Measurements from ENCODE around the gene THAP4.
"Not testable (repeated sequence)": the region's sequence is repeated elsewhere in the genome, so short reads cannot be mapped to it uniquely, and the experiment has no call there.

THAP4 gene

DNA sequence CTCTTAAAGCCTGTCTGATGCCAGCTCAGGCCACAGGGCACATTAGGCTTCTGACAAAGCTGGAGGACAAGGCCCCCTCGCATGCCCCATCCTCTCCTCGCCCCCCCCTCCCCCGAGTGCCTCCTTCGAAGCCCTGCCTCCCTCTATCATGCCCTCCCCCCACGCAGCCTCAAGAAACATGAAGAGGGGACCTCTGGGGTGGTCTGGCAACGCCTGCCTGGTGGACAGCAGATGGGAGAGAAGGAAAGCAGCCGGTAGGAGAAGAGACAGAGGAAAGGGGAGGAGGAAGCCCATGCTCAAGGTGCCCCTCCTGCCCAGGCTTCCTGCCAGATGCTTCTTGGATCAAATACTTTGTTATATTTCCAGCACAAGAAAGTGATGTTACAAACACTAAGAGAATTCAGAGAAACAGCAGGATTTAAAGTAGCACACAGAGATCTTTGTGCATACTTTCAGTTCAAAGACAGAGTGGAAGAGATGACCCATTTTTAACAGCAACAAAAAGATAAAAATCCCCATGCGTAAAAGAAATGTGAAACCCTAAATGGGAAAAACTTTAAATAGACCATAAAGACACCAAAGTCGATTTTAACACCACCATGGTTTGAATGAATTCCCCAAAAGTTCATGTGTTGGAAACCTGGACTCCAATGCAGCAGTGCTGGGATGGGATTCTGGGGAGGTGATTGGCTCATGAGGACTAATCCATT, 59.4 kb downstream of the THAP4 start:
- no peak for DNase-seq

GRCh38 chr2:241576293-241576654, 60.7 kb downstream of the THAP4 start:
- no peak for DNase-seq

DNA sequence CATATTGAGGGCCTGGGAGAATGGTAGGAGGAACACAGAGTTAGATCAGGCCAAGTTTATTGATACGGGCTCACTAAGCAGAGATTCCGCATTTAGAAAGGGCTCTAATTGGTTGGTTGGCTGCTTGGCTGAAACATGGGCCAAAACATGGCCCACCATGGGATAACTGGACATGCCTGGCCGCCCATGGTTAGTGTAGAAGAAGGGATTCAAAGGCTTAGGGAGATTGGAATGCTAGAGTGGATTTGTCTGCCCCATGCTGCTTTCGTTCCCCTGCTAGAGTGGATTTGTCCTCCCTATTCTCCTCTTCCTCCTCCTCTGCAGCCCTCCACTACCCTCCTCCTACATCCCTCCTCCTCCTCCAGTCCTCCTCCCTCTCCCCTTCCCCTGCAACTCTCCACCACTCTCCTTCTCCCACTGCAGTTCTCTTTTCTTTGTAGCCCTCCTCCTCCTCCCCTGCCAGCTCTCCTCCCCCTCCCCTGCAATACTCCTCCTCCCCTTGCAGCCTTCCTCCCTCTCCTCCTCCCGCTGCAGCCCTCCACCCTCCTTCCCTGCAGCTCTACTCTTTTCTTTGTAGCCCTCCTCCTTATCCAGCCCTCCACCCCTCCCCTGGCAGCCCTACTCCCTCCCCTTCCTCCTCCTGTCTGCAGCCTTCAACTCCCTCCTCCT, 61.2 kb downstream of the THAP4 start:
- no peak for DNase-seq

- no peak for DNase-seq
These were observed 61.9 kb downstream of the THAP4 start for GRCh38 chr2:241574911-241575623.

DNA sequence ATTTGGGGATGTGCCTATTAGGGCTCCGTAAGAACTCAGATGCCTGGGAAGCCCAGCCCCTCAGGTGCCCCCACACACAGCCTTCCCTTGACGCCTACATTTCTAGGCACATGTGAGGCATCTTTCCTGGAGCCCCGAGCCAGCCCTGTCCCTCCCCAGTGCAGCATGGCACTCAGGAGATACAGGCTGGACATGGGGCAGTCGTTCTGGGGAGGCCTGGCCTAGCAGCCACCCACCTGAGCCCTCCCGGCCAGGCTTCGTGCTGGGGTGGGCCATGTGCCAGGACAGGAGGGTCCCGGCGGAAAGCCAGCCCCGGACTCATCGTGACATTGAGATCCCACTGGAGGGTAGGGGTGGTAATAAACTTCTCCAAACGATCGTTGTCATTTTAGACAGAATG, 63.2 kb downstream of the THAP4 start:
- no peak for DNase-seq

DNA sequence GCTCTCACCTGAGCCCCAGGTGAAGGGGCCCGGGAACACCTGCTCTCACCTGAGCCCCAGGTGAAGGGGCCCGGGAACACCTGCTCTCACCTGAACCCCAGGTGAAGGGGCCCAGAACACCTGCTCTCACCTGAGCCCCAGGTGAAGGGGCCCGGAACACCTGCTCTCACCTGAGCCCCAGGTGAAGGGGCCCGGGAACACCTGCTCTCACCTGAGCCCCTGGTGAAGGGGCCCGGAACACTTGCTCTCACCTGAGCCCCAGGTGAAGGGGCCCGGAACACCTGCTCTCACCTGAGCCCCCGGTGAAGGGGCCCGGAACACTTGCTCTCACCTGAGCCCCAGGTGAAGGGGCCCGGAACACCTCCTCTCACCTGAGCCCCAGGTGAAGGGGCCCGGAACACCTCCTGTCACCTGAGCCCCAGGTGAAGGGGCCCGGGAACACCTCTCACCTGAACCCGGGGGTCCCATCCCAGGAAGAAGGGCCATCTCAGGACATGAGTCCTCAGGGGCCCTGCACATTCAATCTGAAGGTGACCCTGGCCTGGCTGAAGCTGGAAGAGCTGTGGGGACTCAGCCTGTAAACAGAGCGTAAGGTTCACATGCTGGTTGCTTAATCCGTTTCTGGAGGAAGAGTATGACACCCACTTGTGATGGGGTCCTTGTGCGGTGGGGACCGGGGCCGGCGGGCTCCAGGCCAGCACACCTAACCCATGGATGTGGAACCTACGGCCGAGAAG, 63.9 kb downstream of the THAP4 start:
- DNase-seq = not testable (repeated sequence)

GRCh38 chr2:241571821-241572620, 64.9 kb downstream of the THAP4 start:
- DNase-seq = no peak

GRCh38 chr2:241570961-241571581, 65.9 kb downstream of the THAP4 start:
- DNase-seq = no peak

GRCh38 chr2:241569831-241570281, 67.1 kb downstream of the THAP4 start:
- DNase-seq = no peak

DNA sequence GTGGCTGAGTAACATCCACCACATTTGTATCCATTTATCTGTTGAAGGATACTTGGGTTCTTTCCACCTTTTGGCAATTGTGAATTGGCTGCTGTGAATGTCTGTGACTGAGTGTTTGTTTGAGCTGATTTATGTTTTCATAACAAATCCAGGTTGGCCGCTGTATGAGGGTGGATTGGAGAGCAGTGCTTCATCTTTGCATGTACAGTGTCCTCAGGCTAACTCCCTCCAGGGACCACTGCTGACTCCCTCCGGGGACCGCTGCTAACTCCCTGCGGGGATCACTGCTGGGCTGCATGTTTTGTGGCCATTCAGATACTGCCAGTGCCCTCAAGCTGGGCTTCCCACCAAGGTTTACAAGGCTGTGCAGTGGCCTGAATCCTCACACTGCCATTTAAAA, 68.2 kb downstream of the THAP4 start:
- no peak for DNase-seq

DNA sequence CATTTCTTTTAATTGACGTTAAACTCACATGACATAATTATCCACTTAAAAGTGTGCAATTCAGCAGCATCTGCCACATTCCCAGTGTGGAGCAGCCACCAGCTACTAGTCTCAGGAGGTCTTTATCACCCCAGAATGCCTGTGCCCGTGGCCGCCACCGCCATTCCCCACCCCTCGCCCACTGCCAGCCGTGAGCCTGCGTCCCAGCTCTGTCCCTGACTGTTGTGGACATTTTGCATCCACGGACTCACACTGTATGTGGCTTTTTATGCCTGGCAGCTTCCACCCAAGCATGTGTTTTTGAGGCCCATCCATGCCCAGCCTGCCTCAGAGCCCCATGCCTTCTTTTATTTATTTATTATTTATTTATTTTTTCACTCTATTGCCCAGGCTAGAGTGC, 69.2 kb downstream of the THAP4 start:
- no peak for DNase-seq

- not testable (repeated sequence) for DNase-seq
These were observed 69.7 kb downstream of the THAP4 start for GRCh38 chr2:241567266-241567665.

DNA sequence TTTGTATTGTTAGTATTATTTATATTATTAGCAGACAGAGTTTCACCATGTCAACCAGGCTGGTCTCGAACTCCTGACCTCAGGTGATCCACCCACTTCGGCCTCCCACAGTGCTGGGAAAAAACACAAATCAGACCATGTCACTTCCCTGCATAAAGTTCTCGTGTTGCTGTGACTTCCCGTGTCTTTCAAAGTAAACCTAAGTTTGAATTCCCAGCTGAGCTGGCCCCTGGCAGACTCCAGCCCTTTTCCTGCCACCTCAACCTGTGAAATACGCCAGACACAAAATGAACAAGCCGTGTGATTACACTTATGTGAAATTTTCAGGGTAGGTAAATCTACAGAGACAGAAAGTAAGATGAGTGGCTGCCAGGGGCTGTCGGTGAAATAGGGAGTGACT, 70.5 kb downstream of the THAP4 start:
- DNase-seq = no peak

- DNase-seq = not testable (repeated sequence)
These were observed 70.9 kb downstream of the THAP4 start for GRCh38 chr2:241566021-241566420.

- no peak for DNase-seq
These were observed 71.5 kb downstream of the THAP4 start for GRCh38 chr2:241565411-241565810.

DNA sequence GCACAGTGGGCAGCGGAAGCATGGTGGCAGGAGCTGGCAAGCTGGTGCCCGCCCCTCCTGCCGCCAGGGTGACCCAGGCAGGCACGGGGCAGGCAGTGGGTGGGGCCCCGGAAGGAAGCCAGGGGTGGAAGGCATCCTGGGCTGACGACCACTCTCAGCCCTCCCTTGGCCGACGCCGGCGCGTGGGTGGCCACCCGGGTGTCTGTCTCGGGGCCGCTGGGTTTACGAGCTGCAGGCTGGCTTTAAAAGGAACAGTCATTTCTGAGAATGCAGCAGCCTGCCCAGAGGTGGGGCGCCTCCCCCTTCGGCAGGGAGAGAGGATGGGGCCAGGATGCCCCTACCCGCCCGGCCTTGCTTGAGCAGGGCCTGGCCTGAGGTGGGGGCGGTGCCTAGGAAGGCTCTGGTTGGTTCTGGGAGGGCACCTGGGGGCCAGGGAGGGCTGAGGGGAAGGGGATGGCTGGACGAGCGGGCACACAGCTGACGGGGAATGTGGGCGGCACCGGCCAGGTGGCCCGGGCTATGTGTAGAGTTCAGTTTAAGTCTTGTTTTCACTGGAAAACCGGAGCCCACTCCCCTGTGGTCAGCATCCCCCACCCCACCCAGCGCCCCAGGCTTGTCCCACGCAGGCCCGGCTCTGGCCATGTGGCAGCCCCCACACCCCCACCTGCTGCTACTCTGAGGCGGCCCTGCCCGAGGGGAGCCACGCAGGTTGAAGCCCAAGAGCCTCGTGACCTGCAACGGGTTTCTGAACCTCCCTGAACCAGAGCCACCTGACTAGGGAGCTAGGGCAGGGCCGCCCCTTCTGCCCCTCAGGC, 72.2 kb downstream of the THAP4 start:
- DNase-seq = no peak

- DNase-seq = no peak
These were observed 72.9 kb downstream of the THAP4 start for GRCh38 chr2:241563981-241564595.

GRCh38 chr2:241563571-241563980, 73.4 kb downstream of the THAP4 start:
- DNase-seq = no peak

- no peak for DNase-seq
These were observed 73.9 kb downstream of the THAP4 start for GRCh38 chr2:241563031-241563507.

GRCh38 chr2:241562269-241562891, 74.6 kb downstream of the THAP4 start:
- DNase-seq = no peak
